Posterior cingulate gyrus (tissue), 11 donors: ENCODE measurements around the gene PHPT1.
A peak's percentile ranks its signal among the peaks of the same experiment; 100 is the strongest.

Experiments
- DNase-seq, 10 donors: peaks; one replicate each; pipeline versions ENCODE4 v3.0.0 to v3.0.0-alpha.2; 2020 to 2021; ENCODE audit warnings: mixed read lengths in 3 of 10
- intact Hi-C: fragments of 100-400 bp; cut with DNase I; formaldehyde crosslinking; loops from one replicate; pipeline ENCODE4 v1.15.1; 2023

PHPT1 gene

GRCh38 chr9:136820971-136821825 lies 28.0 kb upstream of the PHPT1 start:
- DNase-seq: peak in 4 of 10 donors; percentile 39 to 79 (median 72)

GRCh38 chr9:136821826-136822544 lies 27.2 kb upstream of the PHPT1 start:
- DNase-seq: peak in 1 of 10 donors; percentile 60
- intact Hi-C loops: no loop called here

More at GRCh38 chr9:136820971-136821825, 28.0 kb upstream of the PHPT1 start:
- intact Hi-C loops: no loop called here

GRCh38 chr9:136823136-136824046 lies 25.8 kb upstream of the PHPT1 start:
- peak in 3 of 10 donors; percentile 21 to 77 (median 72) for DNase-seq
- intact Hi-C loops: no loop called here

- peak in 3 of 10 donors; percentile 5 to 84 (median 54) for DNase-seq
- intact Hi-C loops: no loop called here
These were observed 24.5 kb upstream of the PHPT1 start for GRCh38 chr9:136824496-136825225.

GRCh38 chr9:136825295-136826187 lies 23.7 kb upstream of the PHPT1 start:
- intact Hi-C loops: no loop called here
- peak in 2 of 10 donors; percentile 59 to 77 for DNase-seq

- intact Hi-C loops: no loop called here
These were observed 23.0 kb upstream of the PHPT1 start for GRCh38 chr9:136826188-136826541.

GRCh38 chr9:136826703-136827582 lies 22.3 kb upstream of the PHPT1 start:
- DNase-seq: peak in 3 of 10 donors; percentile 4 to 58 (median 52)
- intact Hi-C loops: no loop called here

More at GRCh38 chr9:136826188-136826541, 23.0 kb upstream of the PHPT1 start:
- DNase-seq: peak in 1 of 10 donors; percentile 78

GRCh38 chr9:136827794-136828473 lies 21.3 kb upstream of the PHPT1 start:
- DNase-seq: peak in 1 of 10 donors; percentile 5
- intact Hi-C loops: no loop called here

- peak in 2 of 10 donors; percentile 4 to 66 for DNase-seq
- intact Hi-C loops: no loop called here
These were observed 20.6 kb upstream of the PHPT1 start for GRCh38 chr9:136828474-136829140.

GRCh38 chr9:136829412-136829811 lies 19.8 kb upstream of the PHPT1 start:
- DNase-seq: no peak
- intact Hi-C loops: no loop called here

- peak in 2 of 10 donors; percentile 27 to 87 for DNase-seq
- intact Hi-C loops: no loop called here
These were observed 19.0 kb upstream of the PHPT1 start for GRCh38 chr9:136829981-136830885.

- peak in 2 of 10 donors; percentile 69 to 86 for DNase-seq
- intact Hi-C loops: no loop called here
These were observed 18.0 kb upstream of the PHPT1 start for GRCh38 chr9:136831002-136831719.

GRCh38 chr9:136831720-136832104 lies 17.5 kb upstream of the PHPT1 start:
- intact Hi-C loops: no loop called here
- peak in 1 of 10 donors; percentile 5 for DNase-seq

- intact Hi-C loops: no loop called here
- DNase-seq: peak in 1 of 10 donors; percentile 57
These were observed 16.6 kb upstream of the PHPT1 start for GRCh38 chr9:136832581-136832980.
